B cell (primary cell): Measurements from ENCODE around the gene FNDC5. TPM values are rescaled to one million over a fixed set of nuclear protein-coding genes. Genes with fewer than 3 reads are reported as not detected.

ENCODE experiments used
- ATAC-seq: fragments of 200-7000 bp; cut with Tn5 transposase; one replicate; pipeline ENCODE4 v1.10.0; 2021; ENCODE audit warnings: low read depth, mild to moderate bottlenecking, moderate number of reproducible peaks, moderate library complexity
- CTCF ChIA-PET: fragments of 350-600 bp; sonication (Branson Sonifier 250); formaldehyde crosslinking; loops from one replicate; lab custom pipeline; 2021; ENCODE audit warnings: antibody characterized with exemption, inconsistent platforms; lab: Charles Lee
- POLR2A ChIA-PET: fragments of 350-600 bp; sonication (Branson Sonifier 250); formaldehyde crosslinking; loops from one replicate; lab custom pipeline; 2021; ENCODE audit warnings: antibody characterized with exemption; lab: Charles Lee
- DNase-seq: peaks from one replicate; pipeline ENCODE4 v3.0.0; 2013
- H2AFZ ChIP-seq: 2 replicates; pipeline ENCODE4 v1.6.1; 2012; ENCODE audit warnings: mild to moderate bottlenecking, low read depth, low read length; ENCODE audit not compliant: insufficient read depth, poor library complexity, severe bottlenecking
- H3K27ac ChIP-seq, 2 donors: 1 replicate in 1 of 2; 2 replicates in 1 of 2; pipeline ENCODE4 v1.5.1; 2012 to 2013; ENCODE audit warnings: low read length in 2 of 2, mild to moderate bottlenecking in 2 of 2, moderate library complexity in 1 of 2
- H3K27me3 ChIP-seq, 4 experiments: fragments of 200-600 bp in 1 of 4; sonication (generic) in 1 of 4; replicated peaks in 1 of 4; 1 replicate in 2 of 4; 2 replicates in 2 of 4; pipeline versions ENCODE4 v1.6.1 to v1.7.0; 2013 to 2016; ENCODE audit warnings: low read length in 3 of 4, mild to moderate bottlenecking in 2 of 4, mixed read lengths in 1 of 4, moderate library complexity in 1 of 4; ENCODE audit not compliant: insufficient read depth in 4 of 4, control insufficient read depth in 3 of 4; ENCODE audit errors: control extremely low read depth in 1 of 4
- H3K36me3 ChIP-seq, 2 experiments: replicated peaks in 1 of 2; 1 replicate in 1 of 2; 2 replicates in 1 of 2; pipeline versions ENCODE4 v1.6.1 to v1.7.1; 2013; ENCODE audit warnings: low read length in 1 of 2; ENCODE audit not compliant: insufficient read depth in 2 of 2, control insufficient read depth in 1 of 2; ENCODE audit errors: control extremely low read depth in 1 of 2, extremely low read depth in 1 of 2
- H3K4me1 ChIP-seq, 2 donors: fragments of 200-600 bp in 1 of 2; sonication (generic) in 1 of 2; 1 replicate in 1 of 2; 2 replicates in 1 of 2; pipeline versions ENCODE4 v1.5.1 to v1.6.1; 2013 to 2017; ENCODE audit warnings: low read length in 2 of 2; ENCODE audit not compliant: control insufficient read depth in 2 of 2, insufficient read depth in 2 of 2
- H3K4me2 ChIP-seq: replicated peaks from 2 replicates; pipeline ENCODE3; 2012; ENCODE audit warnings: mild to moderate bottlenecking, low read depth, low read length; ENCODE audit not compliant: poor library complexity, severe bottlenecking
- H3K4me3 ChIP-seq, 5 experiments: fragments of 200-600 bp in 1 of 5; sonication (generic) in 1 of 5; 1 replicate in 3 of 5; 2 replicates in 2 of 5; pipeline versions ENCODE4 v1.5.1 to v1.7.0; 2011 to 2016; ENCODE audit warnings: low read length in 4 of 5, mild to moderate bottlenecking in 4 of 5, low read depth in 2 of 5, control low read depth in 1 of 5, moderate library complexity in 1 of 5; ENCODE audit not compliant: insufficient read depth in 1 of 5; ENCODE audit errors: control extremely low read depth in 1 of 5, extremely low read depth in 1 of 5
- H3K79me2 ChIP-seq: fragments of 200-600 bp; sonication (generic); one replicate; pipeline ENCODE4 v1.6.0; 2016; ENCODE audit warnings: low read length; ENCODE audit not compliant: control insufficient read depth, insufficient read depth
- H3K9ac ChIP-seq: fragments of 200-600 bp; sonication (generic); 2 replicates; pipeline ENCODE4 v1.6.1; 2017; ENCODE audit warnings: mild to moderate bottlenecking, low read length, moderate library complexity
- H3K9me3 ChIP-seq, 3 donors: one replicate each; pipeline versions ENCODE4 v1.6.1 to v1.7.1; 2013; ENCODE audit warnings: low read length in 2 of 3; ENCODE audit not compliant: control insufficient read depth in 2 of 3, insufficient read depth in 1 of 3; ENCODE audit errors: control extremely low read depth in 1 of 3
- H4K20me1 ChIP-seq: 2 replicates; pipeline ENCODE4 v1.6.0; 2012; ENCODE audit warnings: mild to moderate bottlenecking, low read length; ENCODE audit not compliant: insufficient read depth, control insufficient read depth, poor library complexity, severe bottlenecking
- H3K27ac Mint-ChIP-seq: one replicate; pipeline ENCODE4 v1.8.0; 2021; ENCODE audit warnings: mixed read lengths
- H3K27me3 Mint-ChIP-seq: one replicate; pipeline ENCODE4 v1.8.0; 2021; ENCODE audit warnings: mixed read lengths
- H3K4me1 Mint-ChIP-seq: one replicate; pipeline ENCODE4 v1.8.0; 2021; ENCODE audit warnings: mixed read lengths
- H3K4me3 Mint-ChIP-seq: one replicate; pipeline ENCODE4 v1.8.0; 2021; ENCODE audit warnings: mixed read lengths
- H3K9me3 Mint-ChIP-seq: one replicate; pipeline ENCODE4 v1.8.0; 2022; ENCODE audit warnings: mixed read lengths; ENCODE audit not compliant: insufficient read depth
- CTCF ChIP-seq: fragments of 200-600 bp; IDR thresholded peaks from one replicate; pipeline ENCODE4 v1.8.0; 2022; ENCODE audit warnings: antibody characterized with exemption, mild to moderate bottlenecking
- EZH2 ChIP-seq: IDR thresholded peaks from 2 replicates; pipeline ENCODE4 v1.6.1; 2012; ENCODE audit warnings: borderline replicate concordance, low read depth, mild to moderate bottlenecking, moderate library complexity, low read length; ENCODE audit not compliant: insufficient read depth, poor library complexity, severe bottlenecking
- WGBS: methylation state at CpG from one replicate; pipeline ENCODE4 v1.1.5; 2013; ENCODE audit warnings: missing lambda C conversion rate; ENCODE audit not compliant: insufficient coverage; 5-methylcytosine and 5-hydroxymethylcytosine counted together
- intact Hi-C: fragments of 100-400 bp; cut with micrococcal nuclease; formaldehyde crosslinking; loops from one replicate; pipeline ENCODE4 v1.10.0; 2022
- polyA plus RNA-seq: library from polyadenylated mRNA; depleted of rRNA; stranded (reverse); fragments of >200 nt; gene quantifications from 2 replicates; pipeline ENCODE4 v1.2.3, GENCODE V29; 2012
- total RNA-seq, 2 donors: library from RNA; stranded (reverse); fragments of 120-200 nt in 1 of 2; gene quantifications; 1 replicate in 1 of 2; 2 replicates in 1 of 2; pipeline versions ENCODE4 v1.2.3 to v1.2.4, GENCODE V29; 2013 to 2022

The FNDC5 gene
- total and polyA plus RNA-seq, 2 donors (not counting 1 experiment from before 2014, with no cell fraction given) = 0.76 to 2.1 TPM

GRCh38 chr1:32864375-32865019 is 6.2 kb downstream of the FNDC5 start:
- H3K4me1 ChIP-seq = no peaks in the 10 kb centered on the region
- no peak for TF ChIP-seq EZH2
- no peak for TF ChIP-seq CTCF
- H4K20me1 ChIP-seq = no peaks in the 10 kb centered on the region
- no peak overlapping the region for H2AFZ ChIP-seq
- Mint-ChIP-seq H3K4me1 (peaks cover 5% of the 10 kb centered on the region), H3K9me3 (no peaks in the 10 kb centered on the region), H3K4me3 (no peak overlapping the region), H3K27ac (no peak overlapping the region), H3K27me3 (peaks cover 5% of the 10 kb centered on the region)
- peaks cover 6 to 21% of the 10 kb centered on the region in 2 experiments for H3K36me3 ChIP-seq
- no peak overlapping the region for H3K4me3 ChIP-seq
- no peak overlapping the region for H3K27ac ChIP-seq
- no peaks in the 10 kb centered on the region for H3K79me2 ChIP-seq
- POLR2A ChIA-PET = no interaction called here
- H3K9me3 ChIP-seq = no peaks in the 10 kb centered on the region
- intact Hi-C loops = no loop called here
- H3K4me2 ChIP-seq = no peak overlapping the region
- no peak overlapping the region for H3K9ac ChIP-seq
- CTCF ChIA-PET = interaction anchor here (0.8 to 1.3 kb wide), 2 partner anchors 7 to 230 kb away, joined by 3 to 4 read pairs; no protein-coding TSS in a partner anchor
- ATAC-seq (no peak), DNase-seq (no peak)
- peaks cover 0 to 2% (median 0%) of the 10 kb centered on the region in 4 experiments for H3K27me3 ChIP-seq
- 94% methylated on average over 7 of the region's 8 CpGs for WGBS

- TF ChIP-seq CTCF (no peak), EZH2 (no peak)
- Mint-ChIP-seq H3K27me3 (no peaks in the 10 kb centered on the region), H3K4me3 (no peak overlapping the region), H3K27ac (no peak overlapping the region), H3K9me3 (no peaks in the 10 kb centered on the region), H3K4me1 (no peaks in the 10 kb centered on the region)
- no peak overlapping the region for H2AFZ ChIP-seq
- intact Hi-C loops = no loop called here
- H3K4me2 ChIP-seq = no peak overlapping the region
- H3K4me3 ChIP-seq = no peak overlapping the region
- ATAC-seq (no peak), DNase-seq (no peak)
- peaks cover 6 to 21% of the 10 kb centered on the region in 2 experiments for H3K36me3 ChIP-seq
- no peaks in the 10 kb centered on the region for H3K9me3 ChIP-seq
- no peak overlapping the region for H3K27ac ChIP-seq
- no peaks in the 10 kb centered on the region for H3K79me2 ChIP-seq
- WGBS = no CpG with 5 or more reads among the region's 1 CpG
- no peaks in the 10 kb centered on the region for H3K4me1 ChIP-seq
- no peaks in the 10 kb centered on the region for H3K27me3 ChIP-seq
- CTCF ChIA-PET = interaction anchor here (0.8 to 1.3 kb wide), 3 partner anchors 8 to 230 kb away, joined by 3 to 5 read pairs (median 4); no protein-coding TSS in a partner anchor
- H4K20me1 ChIP-seq = no peaks in the 10 kb centered on the region
- POLR2A ChIA-PET = no interaction called here
- H3K9ac ChIP-seq = no peak overlapping the region
These were observed 6.8 kb downstream of the FNDC5 start for GRCh38 chr1:32863881-32864245.
